ENCODE measurements around the gene OPCML. TPM values are rescaled to one million over a fixed set of nuclear protein-coding genes. Genes with fewer than 3 reads are reported as not detected.

Gene OPCML
- total RNA-seq, 2 donors from 2014 or later = under 0.01 TPM; not detected in 1

DNA sequence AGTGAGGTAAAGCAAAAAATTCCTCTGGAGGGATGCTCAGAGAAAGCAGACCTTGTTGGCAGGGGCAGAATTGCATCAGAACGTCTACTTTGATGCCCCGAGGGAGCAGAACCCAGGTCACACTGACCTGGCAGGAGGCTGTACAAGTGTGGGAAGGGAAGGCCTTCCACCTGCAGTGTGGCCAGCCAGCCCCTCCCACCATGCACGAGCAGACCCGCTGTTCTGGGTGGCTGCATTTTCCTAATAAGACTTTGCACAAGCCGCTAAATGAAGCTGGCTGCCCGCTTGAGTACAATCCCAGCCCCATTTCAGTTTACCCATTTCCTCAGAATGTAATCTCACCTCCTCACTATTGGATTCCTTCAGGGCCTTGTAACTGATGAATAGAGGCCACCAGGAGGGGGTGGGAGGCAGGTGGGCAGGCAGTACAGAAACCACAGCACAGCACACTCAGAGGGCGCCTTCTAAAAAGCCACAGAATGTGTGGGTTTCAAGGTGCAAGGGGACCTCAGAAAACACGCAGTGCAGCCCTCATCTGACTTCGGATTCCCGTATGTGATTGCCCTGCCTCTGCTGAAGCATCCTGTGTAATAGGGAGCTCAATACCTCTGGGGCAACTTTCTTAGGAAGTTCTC lies 316.6 kb downstream of the OPCML start:
- Histone ChIP-seq H3K4me3 (no peak overlapping the region), H3K27me3 (no peaks in the 10 kb centered on the region), H3K27ac (no peak overlapping the region), H3K4me1 (no peaks in the 10 kb centered on the region), H3K9me3 (no peaks in the 10 kb centered on the region), H3K36me3 (replicated peaks in 1 of 2; ENCODE audit: insufficient read depth in 1 of 2, low read depth in 2 of 2) (no peaks in the 10 kb centered on the region)
- no peak for TF ChIP-seq POLR2A (IDR thresholded peaks at IDR 0.05)
- TF ChIP-seq, protein P1, sequence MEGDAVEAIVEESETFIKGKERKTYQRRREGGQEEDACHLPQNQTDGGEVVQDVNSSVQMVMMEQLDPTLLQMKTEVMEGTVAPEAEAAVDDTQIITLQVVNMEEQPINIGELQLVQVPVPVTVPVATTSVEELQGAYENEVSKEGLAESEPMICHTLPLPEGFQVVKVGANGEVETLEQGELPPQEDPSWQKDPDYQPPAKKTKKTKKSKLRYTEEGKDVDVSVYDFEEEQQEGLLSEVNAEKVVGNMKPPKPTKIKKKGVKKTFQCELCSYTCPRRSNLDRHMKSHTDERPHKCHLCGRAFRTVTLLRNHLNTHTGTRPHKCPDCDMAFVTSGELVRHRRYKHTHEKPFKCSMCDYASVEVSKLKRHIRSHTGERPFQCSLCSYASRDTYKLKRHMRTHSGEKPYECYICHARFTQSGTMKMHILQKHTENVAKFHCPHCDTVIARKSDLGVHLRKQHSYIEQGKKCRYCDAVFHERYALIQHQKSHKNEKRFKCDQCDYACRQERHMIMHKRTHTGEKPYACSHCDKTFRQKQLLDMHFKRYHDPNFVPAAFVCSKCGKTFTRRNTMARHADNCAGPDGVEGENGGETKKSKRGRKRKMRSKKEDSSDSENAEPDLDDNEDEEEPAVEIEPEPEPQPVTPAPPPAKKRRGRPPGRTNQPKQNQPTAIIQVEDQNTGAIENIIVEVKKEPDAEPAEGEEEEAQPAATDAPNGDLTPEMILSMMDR (IDR thresholded peaks at IDR 0.05) = no peak
- intact Hi-C loops (cut with DNase I) = no loop called here
- no peak for ATAC-seq
- 39 to 48% methylated on average over 10 of the region's 10 CpGs for WGBS, 2 donors
- DNase-seq = no peak

DNA sequence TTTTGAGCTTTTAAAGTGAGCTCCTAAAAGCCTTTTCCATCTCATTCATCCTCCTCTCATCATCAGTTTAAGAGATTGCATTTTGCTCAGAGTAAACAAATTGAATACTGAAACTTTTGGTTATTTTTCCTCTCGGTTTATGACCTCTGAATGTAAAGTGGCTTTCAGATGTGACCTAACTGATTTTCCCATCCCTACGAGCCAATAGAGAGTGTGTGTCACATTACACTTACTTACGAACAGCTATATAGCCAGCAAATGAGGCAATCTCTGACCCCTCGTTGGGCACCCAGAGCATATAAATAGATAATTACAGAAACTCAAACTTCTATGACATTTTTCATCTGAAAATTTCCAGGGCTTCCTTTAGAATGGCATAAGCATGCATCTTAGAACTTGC lies 317.7 kb downstream of the OPCML start:
- no peaks in the 10 kb centered on the region for H3K9me3 ChIP-seq
- TF ChIP-seq, protein P1 (IDR thresholded peaks at IDR 0.05) = no peak
- TF ChIP-seq POLR2A (IDR thresholded peaks at IDR 0.05) = no peak
- H3K4me1 ChIP-seq = no peaks in the 10 kb centered on the region
- intact Hi-C loops (cut with DNase I) = no loop called here
- H3K27ac ChIP-seq = no peak overlapping the region
- WGBS, 2 donors = 35 to 44% methylated on average over 4 of the region's 4 CpGs
- H3K36me3 ChIP-seq (replicated peaks in 1 of 2; ENCODE audit: insufficient read depth in 1 of 2, low read depth in 2 of 2) = no peaks in the 10 kb centered on the region
- ATAC-seq (no peak), DNase-seq (no peak)
- H3K4me3 ChIP-seq = no peak overlapping the region
- H3K27me3 ChIP-seq = no peaks in the 10 kb centered on the region

DNA sequence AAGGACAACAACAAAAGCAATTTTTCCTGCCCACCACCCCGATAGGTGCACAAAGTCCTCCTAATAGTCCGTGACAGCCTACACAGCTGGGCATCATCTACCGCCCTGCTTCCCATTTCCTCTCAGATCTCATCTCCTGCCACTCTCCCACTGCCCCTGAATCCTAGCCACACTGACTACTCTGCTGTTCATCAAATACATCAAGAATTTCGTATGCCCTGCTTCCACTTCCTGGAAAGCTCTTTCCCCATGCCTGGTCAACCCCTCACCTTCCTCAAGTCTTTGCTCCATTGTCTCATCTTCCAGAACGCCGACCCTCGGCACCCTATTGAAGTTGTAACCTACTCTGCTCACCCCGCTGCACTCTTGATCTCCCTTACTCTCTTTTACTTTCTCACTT lies 320.1 kb downstream of the OPCML start:
- DNase-seq (no peak), ATAC-seq (no peak)
- no peaks in the 10 kb centered on the region for H3K9me3 ChIP-seq
- H3K27ac ChIP-seq = no peak overlapping the region
- TF ChIP-seq, protein P1 (IDR thresholded peaks at IDR 0.05) = no peak
- TF ChIP-seq POLR2A (IDR thresholded peaks at IDR 0.05) = no peak
- intact Hi-C loops (cut with DNase I) = no loop called here
- H3K4me1 ChIP-seq = no peaks in the 10 kb centered on the region
- WGBS, 2 donors = 62 to 69% methylated on average over 8 of the region's 8 CpGs
- H3K36me3 ChIP-seq (replicated peaks in 1 of 2; ENCODE audit: insufficient read depth in 1 of 2, low read depth in 2 of 2) = no peaks in the 10 kb centered on the region
- no peak overlapping the region for H3K4me3 ChIP-seq
- H3K27me3 ChIP-seq = no peaks in the 10 kb centered on the region

DNA sequence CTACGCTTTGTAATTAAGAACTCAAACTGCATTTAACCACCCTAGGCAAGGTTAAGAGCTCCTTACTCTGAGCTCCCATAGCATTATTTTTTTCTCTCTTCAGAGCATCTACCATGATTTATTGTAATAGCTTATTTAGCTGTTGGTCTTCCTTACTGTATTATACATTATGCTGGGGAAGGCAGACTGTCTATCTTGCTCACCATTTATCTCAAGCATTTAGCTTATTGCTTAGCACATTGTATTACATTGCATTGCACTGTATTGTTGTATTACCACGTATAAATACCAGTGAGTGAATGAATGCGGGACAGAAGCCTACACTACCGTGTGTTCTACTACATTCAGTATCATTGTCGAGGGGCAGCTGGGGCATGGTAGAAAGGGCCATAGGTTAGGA lies 324.3 kb downstream of the OPCML start:
- intact Hi-C loops (cut with DNase I) = no loop called here
- H3K4me3 ChIP-seq = no peak overlapping the region
- H3K27ac ChIP-seq = no peak overlapping the region
- no peak for TF ChIP-seq POLR2A (IDR thresholded peaks at IDR 0.05)
- TF ChIP-seq, protein P1 (IDR thresholded peaks at IDR 0.05) = no peak
- no peaks in the 10 kb centered on the region for H3K9me3 ChIP-seq
- H3K4me1 ChIP-seq = no peaks in the 10 kb centered on the region
- no peak for ATAC-seq
- DNase-seq = no peak
- no peaks in the 10 kb centered on the region for H3K36me3 ChIP-seq (replicated peaks in 1 of 2; ENCODE audit: insufficient read depth in 1 of 2, low read depth in 2 of 2)
- 64 to 69% methylated on average over 5 of the region's 5 CpGs for WGBS, 2 donors
- H3K27me3 ChIP-seq = no peaks in the 10 kb centered on the region

DNA sequence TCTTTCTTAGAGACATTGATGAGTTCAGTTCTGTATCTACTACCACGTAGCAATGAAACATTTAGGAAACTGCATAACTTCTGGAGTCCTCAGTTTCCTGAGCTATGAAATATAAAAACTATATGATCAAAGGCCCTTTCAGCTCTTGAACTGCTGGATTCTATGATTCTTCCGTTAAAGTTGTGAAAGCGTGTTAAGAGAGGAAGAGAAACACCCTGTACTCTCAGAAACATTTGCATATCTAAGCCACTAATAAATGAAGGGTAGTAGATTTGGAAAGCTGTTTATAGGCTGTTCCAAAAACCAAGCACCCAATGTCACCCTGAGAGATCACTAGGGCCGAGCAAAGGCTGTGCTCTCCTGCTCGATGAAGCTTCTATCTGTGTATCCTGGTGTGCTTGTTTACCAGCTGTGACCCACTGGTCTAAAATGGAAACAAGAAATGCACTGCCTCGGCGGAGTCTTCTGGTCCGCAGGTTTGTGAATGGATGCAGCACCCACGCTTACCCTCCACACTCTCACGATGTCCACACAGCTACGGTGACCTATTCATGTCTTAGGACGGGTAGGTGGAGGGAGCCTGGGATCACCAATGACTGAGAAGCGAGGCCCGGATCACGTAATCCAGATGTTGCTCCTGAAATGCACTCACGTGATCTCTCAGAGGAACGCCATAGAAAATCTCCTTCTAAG lies 325.8 kb downstream of the OPCML start:
- TF ChIP-seq POLR2A (IDR thresholded peaks at IDR 0.05) = no peak
- TF ChIP-seq, protein P1 (IDR thresholded peaks at IDR 0.05) = no peak
- ATAC-seq = no peak
- no peak for DNase-seq
- H3K4me1 ChIP-seq = no peaks in the 10 kb centered on the region
- WGBS, 2 donors = 67 to 70% methylated on average over 12 to 17 of the region's 17 CpGs
- intact Hi-C loops (cut with DNase I) = no loop called here
- H3K27me3 ChIP-seq = no peaks in the 10 kb centered on the region
- H3K9me3 ChIP-seq = no peaks in the 10 kb centered on the region
- H3K27ac ChIP-seq = no peak overlapping the region
- no peak overlapping the region for H3K4me3 ChIP-seq
- H3K36me3 ChIP-seq (replicated peaks in 1 of 2; ENCODE audit: insufficient read depth in 1 of 2, low read depth in 2 of 2) = no peaks in the 10 kb centered on the region
